ENCODE data around the gene DLG2. TPM values are rescaled to one million over a fixed set of nuclear protein-coding genes. Genes with fewer than 3 reads are reported as not detected.
"Not testable (repeated sequence)": the region's sequence is repeated elsewhere in the genome, so short reads cannot be mapped to it uniquely, and the experiment has no call there.

Gene DLG2
- total RNA-seq, 1 donor from 2014 or later = 5.9 TPM

DNA sequence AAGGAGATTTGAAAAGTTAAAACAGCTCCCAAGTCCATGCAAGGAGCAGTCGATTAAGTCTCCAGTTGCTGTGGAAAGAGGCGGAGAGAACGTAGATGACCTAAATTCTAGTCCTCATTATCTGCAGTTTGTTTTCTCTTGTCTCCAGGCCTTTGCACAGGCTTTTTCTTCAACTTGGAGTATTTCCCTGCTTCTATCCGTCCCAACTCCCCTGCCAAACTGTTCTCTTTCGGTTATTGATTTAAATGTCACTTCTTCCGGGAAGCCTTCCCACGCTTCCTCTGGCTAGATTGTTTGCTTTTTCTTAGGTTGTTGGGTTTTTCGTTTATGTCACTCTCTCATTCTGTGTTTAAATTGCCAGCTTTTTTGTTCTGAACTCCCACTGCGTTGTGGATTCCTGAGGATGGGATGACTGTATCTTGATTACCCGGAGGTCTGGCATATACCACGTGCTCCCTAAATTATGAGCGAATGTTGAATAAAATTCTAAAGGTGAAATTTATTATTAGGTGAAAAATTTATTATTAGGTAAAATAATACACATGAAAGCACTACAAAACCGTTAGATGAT is 1.7 kb upstream of the DLG2 start:
- TF ChIP-seq, protein P1, sequence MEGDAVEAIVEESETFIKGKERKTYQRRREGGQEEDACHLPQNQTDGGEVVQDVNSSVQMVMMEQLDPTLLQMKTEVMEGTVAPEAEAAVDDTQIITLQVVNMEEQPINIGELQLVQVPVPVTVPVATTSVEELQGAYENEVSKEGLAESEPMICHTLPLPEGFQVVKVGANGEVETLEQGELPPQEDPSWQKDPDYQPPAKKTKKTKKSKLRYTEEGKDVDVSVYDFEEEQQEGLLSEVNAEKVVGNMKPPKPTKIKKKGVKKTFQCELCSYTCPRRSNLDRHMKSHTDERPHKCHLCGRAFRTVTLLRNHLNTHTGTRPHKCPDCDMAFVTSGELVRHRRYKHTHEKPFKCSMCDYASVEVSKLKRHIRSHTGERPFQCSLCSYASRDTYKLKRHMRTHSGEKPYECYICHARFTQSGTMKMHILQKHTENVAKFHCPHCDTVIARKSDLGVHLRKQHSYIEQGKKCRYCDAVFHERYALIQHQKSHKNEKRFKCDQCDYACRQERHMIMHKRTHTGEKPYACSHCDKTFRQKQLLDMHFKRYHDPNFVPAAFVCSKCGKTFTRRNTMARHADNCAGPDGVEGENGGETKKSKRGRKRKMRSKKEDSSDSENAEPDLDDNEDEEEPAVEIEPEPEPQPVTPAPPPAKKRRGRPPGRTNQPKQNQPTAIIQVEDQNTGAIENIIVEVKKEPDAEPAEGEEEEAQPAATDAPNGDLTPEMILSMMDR (conservative IDR thresholded peaks at IDR 0.05) = no peak
- H3K27me3 Mint-ChIP-seq = peaks cover 9% of the 10 kb centered on the region
- peak overlapping the region; percentile 97 for H3K4me3 Mint-ChIP-seq
- DNase-seq (ENCODE audit: extremely low spot score, unreplicated experiment) = no peak
- no peaks in the 10 kb centered on the region for H3K9me3 Mint-ChIP-seq
- H3K27ac Mint-ChIP-seq = peak overlapping the region; percentile 97
- H3K36me3 Mint-ChIP-seq = peaks cover 6% of the 10 kb centered on the region
- H3K4me1 Mint-ChIP-seq (ENCODE audit: unreplicated experiment) = peaks cover 13% of the 10 kb centered on the region

GRCh38 chr11:85627998-85628770 is 1.0 kb upstream of the DLG2 start, which contains the start of gene TMEM126B:
TSS of gene TMEM126B (plus strand) at chr11:85628593. CDS start at chr11:85628608, 15 bp downstream.
- H3K4me1 Mint-ChIP-seq (ENCODE audit: unreplicated experiment) = peaks cover 13% of the 10 kb centered on the region
- peaks cover 6% of the 10 kb centered on the region for H3K36me3 Mint-ChIP-seq
- peak within 1 kb of the TSS; percentile 97 for H3K4me3 Mint-ChIP-seq
- H3K9me3 Mint-ChIP-seq = no peaks in the 10 kb centered on the region
- peaks cover 9% of the 10 kb centered on the region for H3K27me3 Mint-ChIP-seq
- TF ChIP-seq, protein P1 (conservative IDR thresholded peaks at IDR 0.05) = no peak
- peak within 1 kb of the TSS; percentile 97 for H3K27ac Mint-ChIP-seq
- peak; percentile 96 for DNase-seq (ENCODE audit: extremely low spot score, unreplicated experiment)

GRCh38 chr11:85626496-85626895 is 648 bp downstream of the DLG2 start:
- Mint-ChIP-seq H3K27me3 (peaks cover 9% of the 10 kb centered on the region), H3K36me3 (peaks cover 6% of the 10 kb centered on the region), H3K4me1 (ENCODE audit: unreplicated experiment) (peaks cover 13% of the 10 kb centered on the region), H3K9me3 (no peaks in the 10 kb centered on the region), H3K4me3 (peak overlapping the region; percentile 97), H3K27ac (no peak overlapping the region)
- TF ChIP-seq, protein P1 (conservative IDR thresholded peaks at IDR 0.05) = no peak
- no peak for DNase-seq (ENCODE audit: extremely low spot score, unreplicated experiment)

- Mint-ChIP-seq H3K4me3 (no peak overlapping the region), H3K27ac (no peak overlapping the region), H3K27me3 (peaks cover 4% of the 10 kb centered on the region), H3K36me3 (no peaks in the 10 kb centered on the region), H3K9me3 (no peaks in the 10 kb centered on the region), H3K4me1 (ENCODE audit: unreplicated experiment) (no peaks in the 10 kb centered on the region)
- TF ChIP-seq, protein P1 (conservative IDR thresholded peaks at IDR 0.05) = no peak
- DNase-seq (ENCODE audit: extremely low spot score, unreplicated experiment) = no peak
Measured at GRCh38 chr11:85620256-85620655, 6.9 kb downstream of the DLG2 start.

DNA sequence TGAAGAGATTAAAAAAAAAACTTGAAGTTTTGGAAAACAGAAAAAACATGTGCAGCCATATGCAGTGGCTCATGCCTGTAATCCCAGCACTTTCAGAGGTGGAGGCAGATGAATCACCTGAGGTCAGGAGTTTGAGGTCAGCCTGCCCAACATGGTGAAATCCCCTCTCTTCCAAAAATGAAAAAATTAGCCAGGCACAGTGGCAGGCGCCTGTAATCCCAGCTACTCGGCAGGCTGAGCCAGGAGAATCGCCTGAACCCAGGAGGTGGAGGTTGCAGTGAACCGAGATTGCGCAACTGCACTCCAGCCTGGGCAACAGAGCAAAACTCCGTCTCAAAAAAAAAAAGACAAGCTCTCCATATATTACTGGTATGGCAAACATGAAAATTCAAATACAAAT is 7.6 kb downstream of the DLG2 start:
- no peak overlapping the region for H3K27ac Mint-ChIP-seq
- no peaks in the 10 kb centered on the region for H3K4me1 Mint-ChIP-seq (ENCODE audit: unreplicated experiment)
- no peaks in the 10 kb centered on the region for H3K27me3 Mint-ChIP-seq
- no peaks in the 10 kb centered on the region for H3K9me3 Mint-ChIP-seq
- TF ChIP-seq, protein P1 (conservative IDR thresholded peaks at IDR 0.05) = no peak
- DNase-seq (ENCODE audit: extremely low spot score, unreplicated experiment) = no peak
- H3K4me3 Mint-ChIP-seq = no peak overlapping the region
- no peaks in the 10 kb centered on the region for H3K36me3 Mint-ChIP-seq

DNA sequence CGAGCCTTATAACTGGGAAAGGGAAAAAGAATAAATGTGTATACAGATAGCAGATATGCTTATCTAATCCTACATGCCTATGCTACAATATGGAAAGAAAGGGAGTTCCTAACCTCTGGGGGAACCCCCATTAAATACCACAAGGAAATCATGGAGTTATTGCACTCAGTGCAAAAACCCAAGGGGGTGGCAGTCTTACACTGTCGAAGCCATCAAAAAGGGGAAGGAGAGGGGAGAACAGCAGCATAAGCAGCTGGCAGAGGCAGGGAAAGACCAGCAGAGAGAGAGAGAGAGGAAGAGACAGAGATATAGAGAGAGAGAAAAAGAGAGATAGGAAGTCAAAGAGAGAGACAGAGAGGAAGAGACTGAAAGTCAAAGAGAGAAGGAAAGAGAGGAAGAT is 15.5 kb downstream of the DLG2 start:
- not testable (repeated sequence) for DNase-seq (ENCODE audit: extremely low spot score, unreplicated experiment)

GRCh38 chr11:85609286-85609685 is 17.9 kb downstream of the DLG2 start:
- not testable (repeated sequence) for H3K4me3 Mint-ChIP-seq; H3K36me3 Mint-ChIP-seq; H3K4me1 Mint-ChIP-seq (ENCODE audit: unreplicated experiment); H3K9me3 Mint-ChIP-seq; H3K27ac Mint-ChIP-seq; DNase-seq (ENCODE audit: extremely low spot score, unreplicated experiment); H3K27me3 Mint-ChIP-seq

More for the DNA sequence above, 15.5 kb downstream of the DLG2 start:
- H3K36me3 Mint-ChIP-seq; H3K27me3 Mint-ChIP-seq; H3K9me3 Mint-ChIP-seq; H3K4me1 Mint-ChIP-seq (ENCODE audit: unreplicated experiment); H3K27ac Mint-ChIP-seq; H3K4me3 Mint-ChIP-seq: not testable (repeated sequence)

GRCh38 chr11:85608621-85609020 is 18.5 kb downstream of the DLG2 start:
- H3K9me3 Mint-ChIP-seq; H3K27ac Mint-ChIP-seq; H3K36me3 Mint-ChIP-seq; DNase-seq (ENCODE audit: extremely low spot score, unreplicated experiment); H3K27me3 Mint-ChIP-seq; H3K4me3 Mint-ChIP-seq; H3K4me1 Mint-ChIP-seq (ENCODE audit: unreplicated experiment): not testable (repeated sequence)

- not testable (repeated sequence) for H3K4me1 Mint-ChIP-seq (ENCODE audit: unreplicated experiment); H3K36me3 Mint-ChIP-seq; H3K4me3 Mint-ChIP-seq; H3K9me3 Mint-ChIP-seq; DNase-seq (ENCODE audit: extremely low spot score, unreplicated experiment); H3K27me3 Mint-ChIP-seq; H3K27ac Mint-ChIP-seq
Measured at GRCh38 chr11:85606237-85606636, 20.9 kb downstream of the DLG2 start.
